ENCODE results near the gene HEG1.

Gene HEG1

DNA sequence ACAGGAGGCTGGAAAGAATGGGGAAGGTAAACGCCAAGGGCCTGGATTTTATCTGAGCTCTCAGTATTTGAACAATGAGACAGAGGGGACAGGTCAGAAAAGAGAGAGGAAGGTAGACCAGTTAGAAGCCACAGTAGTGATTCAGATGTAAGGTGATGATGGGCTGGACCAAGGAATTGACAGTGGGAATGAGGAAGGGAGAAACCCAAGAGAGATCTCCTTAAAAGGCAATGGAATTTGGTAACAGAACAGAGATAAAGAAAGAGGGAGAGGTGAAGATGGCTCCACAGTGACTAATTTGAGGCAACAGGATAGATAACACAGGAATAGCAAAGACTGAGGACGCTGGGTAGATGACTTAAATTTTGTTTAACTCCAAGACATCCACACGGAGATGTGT is 11.4 kb upstream of the HEG1 start:
- Histone ChIP-seq H3K36me3 (ENCODE audit: control insufficient read depth, insufficient read depth, low read length) (no peaks in the 10 kb centered on the region), H3K9ac (ENCODE audit: low read length) (no peak overlapping the region), H3K27ac (ENCODE audit: low read depth, low read length) (no peak overlapping the region), H3K4me1 (ENCODE audit: control insufficient read depth, insufficient read depth, low read length) (peaks cover 15% of the 10 kb centered on the region), H3K27me3 (ENCODE audit: control insufficient read depth, insufficient read depth, low read length) (no peaks in the 10 kb centered on the region), H3K4me3 (ENCODE audit: low read length) (no peak overlapping the region)

DNA sequence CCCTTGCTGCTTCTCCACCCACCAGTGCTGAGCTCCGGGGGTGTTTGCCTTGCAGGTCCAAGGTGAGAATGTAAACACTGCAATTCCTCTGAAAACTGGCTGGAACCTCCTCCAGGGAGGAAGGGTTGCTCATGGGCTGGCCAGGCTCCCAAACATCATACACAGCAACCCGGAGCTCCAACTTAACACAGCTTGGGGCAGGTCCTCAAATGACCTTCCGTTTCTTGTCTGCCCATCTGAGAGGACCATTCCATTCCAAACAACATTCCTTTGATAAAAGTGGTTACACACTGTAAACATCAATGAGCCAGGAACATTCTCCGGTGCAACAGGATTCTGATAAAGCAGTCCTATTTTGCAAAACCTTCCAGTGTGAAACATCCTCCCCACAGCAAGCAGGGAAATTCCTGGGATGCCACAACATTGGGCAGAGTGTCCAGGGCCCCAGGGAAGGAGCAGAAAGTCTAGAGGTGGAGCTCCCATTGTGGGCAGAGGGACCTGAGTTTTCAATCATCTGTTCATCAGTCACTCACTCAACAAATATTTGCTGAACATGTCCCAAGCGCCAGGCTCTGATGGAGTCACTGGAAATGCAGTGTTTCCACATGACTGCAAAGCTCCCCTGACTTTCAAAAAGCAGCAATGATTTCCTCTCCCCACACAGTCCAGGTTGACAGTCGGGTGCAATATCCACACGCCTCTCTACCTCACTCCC is 7.3 kb upstream of the HEG1 start:
- H3K4me3 ChIP-seq (ENCODE audit: low read length), result no peak overlapping the region
- H3K4me1 ChIP-seq (ENCODE audit: control insufficient read depth, insufficient read depth, low read length), result peaks cover 38% of the 10 kb centered on the region
- H3K27ac ChIP-seq (ENCODE audit: low read depth, low read length), result peak overlapping the region; percentile 44
- H3K9ac ChIP-seq (ENCODE audit: low read length), result no peak overlapping the region
- H3K36me3 ChIP-seq (ENCODE audit: control insufficient read depth, insufficient read depth, low read length), result no peaks in the 10 kb centered on the region
- H3K27me3 ChIP-seq (ENCODE audit: control insufficient read depth, insufficient read depth, low read length), result no peaks in the 10 kb centered on the region

DNA sequence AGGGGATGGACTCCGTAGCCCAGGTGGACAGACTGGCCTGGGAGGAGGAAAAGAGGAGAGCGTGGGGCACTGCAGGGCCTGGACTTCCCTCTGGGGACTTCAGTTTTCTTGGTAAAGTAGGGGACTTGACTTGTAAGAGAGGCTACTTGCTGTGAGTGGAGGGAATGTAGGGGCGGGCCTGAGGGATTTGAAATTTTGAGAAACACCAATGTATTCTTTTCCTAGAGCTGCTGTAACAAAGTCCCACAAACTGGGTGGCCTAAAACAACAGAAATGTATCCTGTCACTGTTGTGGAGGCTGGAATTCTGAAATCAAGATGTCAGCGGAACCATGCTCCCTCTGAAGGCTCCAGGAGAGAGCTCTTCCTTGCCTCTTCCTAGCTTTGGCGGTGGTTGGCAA is 5.8 kb upstream of the HEG1 start:
- H3K9ac ChIP-seq (ENCODE audit: low read length), result no peak overlapping the region
- H3K27me3 ChIP-seq (ENCODE audit: control insufficient read depth, insufficient read depth, low read length), result no peaks in the 10 kb centered on the region
- no peaks in the 10 kb centered on the region for H3K36me3 ChIP-seq (ENCODE audit: control insufficient read depth, insufficient read depth, low read length)
- H3K4me1 ChIP-seq (ENCODE audit: control insufficient read depth, insufficient read depth, low read length), result peaks cover 49% of the 10 kb centered on the region
- H3K27ac ChIP-seq (ENCODE audit: low read depth, low read length), result peak overlapping the region; percentile 73
- peak overlapping the region; percentile 33 for H3K4me3 ChIP-seq (ENCODE audit: low read length)

DNA sequence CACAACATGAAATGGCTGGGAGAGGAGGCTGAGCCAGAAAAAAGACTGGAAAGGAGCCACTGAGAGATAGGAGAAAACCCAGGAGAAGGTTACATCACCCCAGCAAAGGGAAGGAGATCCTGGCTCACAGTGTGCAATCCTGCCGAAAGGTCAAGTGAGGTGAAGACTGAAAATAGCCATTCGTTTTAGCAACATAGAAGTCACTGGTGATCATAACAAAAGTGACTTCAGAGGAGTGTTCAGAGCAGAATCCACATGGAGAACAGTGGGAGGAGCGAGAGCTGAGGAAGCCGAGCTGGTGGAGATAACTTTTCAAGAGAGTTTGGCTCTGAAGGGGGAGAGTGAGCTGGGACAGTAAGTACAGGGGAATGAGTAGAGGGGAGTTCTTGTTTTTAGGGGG is 5.4 kb upstream of the HEG1 start:
- H3K4me1 ChIP-seq (ENCODE audit: control insufficient read depth, insufficient read depth, low read length), result peaks cover 53% of the 10 kb centered on the region
- peak overlapping the region; percentile 33 for H3K4me3 ChIP-seq (ENCODE audit: low read length)

DNA sequence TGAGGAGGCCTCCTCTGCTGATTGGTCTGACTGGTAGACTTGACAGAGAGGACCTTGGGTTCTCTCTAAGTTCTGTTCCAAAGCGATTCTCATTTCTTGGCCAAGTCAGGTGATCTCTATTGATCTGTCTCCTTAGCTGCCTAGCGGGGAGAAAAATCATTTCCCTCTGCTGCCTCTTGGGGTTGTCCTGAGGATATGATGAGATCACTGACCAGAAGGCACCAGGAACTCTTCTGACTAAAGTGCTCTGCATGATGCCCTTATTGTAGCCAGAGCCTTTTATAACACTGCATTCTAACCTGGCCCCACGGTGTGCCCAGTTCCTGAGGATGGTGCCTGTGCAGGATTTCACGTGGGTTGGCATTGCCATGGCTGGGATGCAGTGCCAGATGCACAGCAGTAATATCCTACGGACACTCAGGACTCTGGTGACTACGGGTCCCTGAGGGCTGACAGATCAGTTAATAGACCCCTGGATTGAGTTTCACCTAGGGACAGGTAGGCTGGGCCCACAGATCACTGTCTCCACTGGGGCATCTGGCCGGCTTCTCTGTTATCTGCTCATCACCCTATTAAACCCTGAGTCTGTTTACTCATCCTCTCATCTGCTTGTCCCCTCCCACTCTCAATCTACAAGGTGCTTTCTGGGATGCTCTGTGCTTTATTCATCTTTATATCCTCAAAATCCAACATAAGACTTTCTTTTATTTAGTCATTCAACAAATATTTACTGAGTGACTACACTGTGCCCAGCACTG is 3.9 kb upstream of the HEG1 start:
- no peak overlapping the region for H3K4me3 ChIP-seq (ENCODE audit: low read length)
- H3K9ac ChIP-seq (ENCODE audit: low read length), result no peak overlapping the region
- peaks cover 53% of the 10 kb centered on the region for H3K4me1 ChIP-seq (ENCODE audit: control insufficient read depth, insufficient read depth, low read length)
- no peak overlapping the region for H3K27ac ChIP-seq (ENCODE audit: low read depth, low read length)
- no peaks in the 10 kb centered on the region for H3K27me3 ChIP-seq (ENCODE audit: control insufficient read depth, insufficient read depth, low read length)
- no peaks in the 10 kb centered on the region for H3K36me3 ChIP-seq (ENCODE audit: control insufficient read depth, insufficient read depth, low read length)

More for the DNA sequence above, 5.4 kb upstream of the HEG1 start:
- Histone ChIP-seq H3K27ac (ENCODE audit: low read depth, low read length) (peak overlapping the region; percentile 73), H3K36me3 (ENCODE audit: control insufficient read depth, insufficient read depth, low read length) (no peaks in the 10 kb centered on the region), H3K27me3 (ENCODE audit: control insufficient read depth, insufficient read depth, low read length) (no peaks in the 10 kb centered on the region), H3K9ac (ENCODE audit: low read length) (no peak overlapping the region)

DNA sequence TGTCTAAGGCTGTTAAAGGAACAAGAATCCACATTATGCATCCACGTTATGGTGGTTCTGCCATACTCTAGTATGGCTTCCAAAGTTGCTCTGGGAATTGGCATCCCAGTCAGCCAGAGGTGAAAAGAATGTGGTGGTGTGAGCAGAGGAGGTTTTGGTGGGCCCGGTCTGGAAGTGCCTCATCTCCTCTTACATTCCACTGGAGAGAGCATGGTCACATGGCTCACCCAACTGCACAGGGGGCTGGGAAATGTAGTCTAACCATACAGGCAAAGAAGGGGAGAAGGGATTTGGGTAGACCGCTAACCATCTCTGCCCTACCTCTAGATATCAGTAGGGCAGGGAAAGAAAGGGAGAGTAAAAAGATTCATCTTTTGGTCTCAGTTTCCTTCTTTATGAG is 3.2 kb upstream of the HEG1 start:
- no peaks in the 10 kb centered on the region for H3K27me3 ChIP-seq (ENCODE audit: control insufficient read depth, insufficient read depth, low read length)
- H3K36me3 ChIP-seq (ENCODE audit: control insufficient read depth, insufficient read depth, low read length), result no peaks in the 10 kb centered on the region
- H3K9ac ChIP-seq (ENCODE audit: low read length), result no peak overlapping the region
- H3K4me1 ChIP-seq (ENCODE audit: control insufficient read depth, insufficient read depth, low read length), result peaks cover 53% of the 10 kb centered on the region
- H3K27ac ChIP-seq (ENCODE audit: low read depth, low read length), result no peak overlapping the region
- no peak overlapping the region for H3K4me3 ChIP-seq (ENCODE audit: low read length)

DNA sequence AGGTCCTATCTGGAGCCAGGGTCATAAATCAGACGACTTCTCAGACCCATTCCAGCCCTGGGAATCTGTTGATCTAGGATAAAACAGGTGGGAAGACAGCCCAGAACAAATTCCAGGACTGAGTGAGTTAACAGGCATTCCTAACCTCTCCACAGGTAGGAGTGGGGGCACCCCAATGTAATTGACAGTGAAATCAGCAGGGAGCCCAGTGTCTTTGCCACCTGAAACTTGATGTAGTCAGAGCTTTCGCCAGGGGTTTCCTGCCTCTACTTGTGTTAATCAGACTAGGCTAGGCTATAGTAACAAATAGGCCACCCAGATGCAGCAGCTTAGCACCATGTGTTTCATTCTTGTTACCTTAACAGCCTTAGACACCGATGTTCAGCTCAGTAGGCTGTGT is 2.7 kb upstream of the HEG1 start:
- Histone ChIP-seq H3K4me3 (ENCODE audit: low read length) (no peak overlapping the region), H3K9ac (ENCODE audit: low read length) (no peak overlapping the region), H3K36me3 (ENCODE audit: control insufficient read depth, insufficient read depth, low read length) (no peaks in the 10 kb centered on the region), H3K27me3 (ENCODE audit: control insufficient read depth, insufficient read depth, low read length) (no peaks in the 10 kb centered on the region), H3K27ac (ENCODE audit: low read depth, low read length) (no peak overlapping the region), H3K4me1 (ENCODE audit: control insufficient read depth, insufficient read depth, low read length) (peaks cover 55% of the 10 kb centered on the region)

DNA sequence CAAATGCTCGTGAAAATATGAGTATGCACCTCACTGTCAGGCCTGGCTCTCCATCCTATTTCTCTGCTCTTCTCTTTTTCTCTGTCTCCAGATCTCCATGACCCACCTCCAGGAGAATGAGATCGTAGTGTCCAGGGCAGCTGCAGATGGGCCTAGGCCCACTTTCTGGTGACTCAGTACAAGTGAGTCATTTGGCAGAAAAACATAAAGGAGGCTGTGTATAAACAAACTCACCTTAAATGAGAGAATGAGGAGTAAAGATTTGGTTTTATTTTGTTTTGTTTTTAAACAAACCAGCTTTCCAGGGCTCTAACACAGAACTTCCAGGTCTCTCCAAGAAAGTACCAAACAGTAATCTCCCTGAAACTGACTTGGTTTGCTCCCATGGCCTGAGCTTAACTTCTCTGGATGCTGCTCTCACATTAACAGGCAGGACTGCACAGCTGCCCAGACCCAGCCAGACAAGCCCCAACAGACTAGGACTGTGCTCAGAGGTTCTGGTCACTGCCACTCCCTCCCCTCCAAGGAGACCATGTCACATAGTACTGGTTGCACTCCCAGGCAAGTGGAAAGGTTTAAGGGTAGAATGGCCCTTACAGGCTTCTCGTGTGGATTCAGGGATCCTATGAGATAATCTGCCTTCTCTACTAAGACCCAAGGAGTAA is 1.5 kb upstream of the HEG1 start:
- peaks cover 55% of the 10 kb centered on the region for H3K4me1 ChIP-seq (ENCODE audit: control insufficient read depth, insufficient read depth, low read length)
- H3K27me3 ChIP-seq (ENCODE audit: control insufficient read depth, insufficient read depth, low read length), result no peaks in the 10 kb centered on the region
- H3K4me3 ChIP-seq (ENCODE audit: low read length), result no peak overlapping the region
- no peak overlapping the region for H3K9ac ChIP-seq (ENCODE audit: low read length)
- no peaks in the 10 kb centered on the region for H3K36me3 ChIP-seq (ENCODE audit: control insufficient read depth, insufficient read depth, low read length)
- peak overlapping the region; percentile 83 for H3K27ac ChIP-seq (ENCODE audit: low read depth, low read length)

DNA sequence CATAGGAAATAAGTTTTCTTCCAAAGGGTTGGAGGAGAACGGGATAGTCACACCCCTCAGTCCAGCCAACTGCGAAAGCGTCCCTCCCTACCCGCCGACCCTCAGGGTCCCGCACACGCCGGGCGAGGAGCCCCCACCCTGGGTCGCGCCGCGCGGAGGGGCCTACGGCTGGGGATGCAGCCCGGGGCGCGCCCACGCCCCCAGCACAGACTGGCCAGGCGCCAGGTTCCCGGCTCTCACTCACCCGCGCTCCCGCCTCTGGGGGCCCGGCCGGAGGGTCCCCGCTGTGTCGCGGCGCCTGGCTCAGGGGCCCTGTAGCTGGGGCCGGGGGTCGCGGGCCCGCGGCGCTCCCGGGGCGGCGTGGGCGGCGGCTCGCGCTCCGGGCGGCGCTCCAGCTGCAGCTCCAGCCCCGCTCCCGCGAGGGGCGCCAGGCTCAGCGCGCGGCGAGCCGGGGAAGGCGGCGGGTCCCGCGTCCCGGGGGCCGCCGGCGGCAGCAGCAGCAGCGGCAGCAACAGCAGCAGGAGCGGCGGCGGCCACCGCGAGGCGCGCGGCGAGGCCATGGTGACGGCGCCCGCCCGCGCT is 375 bp downstream of the HEG1 start:
- H3K27ac ChIP-seq (ENCODE audit: low read depth, low read length), result peak overlapping the region; percentile 83
- peaks cover 51% of the 10 kb centered on the region for H3K4me1 ChIP-seq (ENCODE audit: control insufficient read depth, insufficient read depth, low read length)
- H3K27me3 ChIP-seq (ENCODE audit: control insufficient read depth, insufficient read depth, low read length), result no peaks in the 10 kb centered on the region
- no peaks in the 10 kb centered on the region for H3K36me3 ChIP-seq (ENCODE audit: control insufficient read depth, insufficient read depth, low read length)
- peak overlapping the region; percentile 79 for H3K4me3 ChIP-seq (ENCODE audit: low read length)
- H3K9ac ChIP-seq (ENCODE audit: low read length), result peak overlapping the region; percentile 49

DNA sequence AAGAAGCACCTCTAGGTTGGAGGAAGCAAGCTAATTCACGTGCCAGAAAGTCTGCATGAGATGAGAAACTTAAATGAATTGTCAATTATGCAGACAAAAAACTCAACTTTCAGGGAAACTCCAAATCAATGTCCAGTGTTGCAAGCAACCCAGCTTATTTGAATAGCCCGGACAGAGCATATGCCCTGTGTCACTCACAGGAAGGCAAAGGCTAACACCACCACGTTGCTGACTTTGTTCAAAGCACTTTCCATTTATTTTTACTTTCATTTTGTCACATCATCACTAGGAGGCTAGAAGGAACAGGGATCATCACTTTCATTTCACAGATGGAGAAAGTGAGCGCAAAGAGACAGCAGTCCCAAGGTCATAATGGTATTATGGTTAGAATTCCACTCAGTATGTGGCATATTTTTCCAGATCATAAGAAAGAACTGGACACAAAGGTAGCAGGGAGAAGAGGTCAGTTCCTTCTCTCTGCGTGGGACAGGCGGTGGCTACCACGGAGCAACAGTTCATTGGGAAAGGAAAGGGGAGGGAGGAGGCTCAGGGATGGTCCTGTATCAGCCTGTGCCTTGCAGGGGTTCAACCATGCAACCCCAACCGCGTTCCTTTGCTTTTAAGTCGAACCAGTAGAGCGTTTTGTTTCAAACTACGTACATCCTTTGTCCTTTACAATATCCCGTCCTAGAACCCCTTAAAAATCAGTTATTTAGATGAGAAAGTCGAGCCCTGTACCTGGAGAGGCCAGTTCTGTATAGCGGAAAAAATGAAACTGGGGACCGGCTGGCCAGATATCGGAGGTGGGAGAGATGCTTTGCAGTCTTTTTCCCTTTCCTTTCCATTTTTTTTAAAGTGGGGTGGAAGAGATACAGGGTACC is 1.1 kb downstream of the HEG1 start:
- Histone ChIP-seq H3K9ac (ENCODE audit: low read length) (peak overlapping the region; percentile 49), H3K4me3 (ENCODE audit: low read length) (peak overlapping the region; percentile 79), H3K27ac (ENCODE audit: low read depth, low read length) (peak overlapping the region; percentile 83), H3K4me1 (ENCODE audit: control insufficient read depth, insufficient read depth, low read length) (peaks cover 46% of the 10 kb centered on the region), H3K36me3 (ENCODE audit: control insufficient read depth, insufficient read depth, low read length) (no peaks in the 10 kb centered on the region), H3K27me3 (ENCODE audit: control insufficient read depth, insufficient read depth, low read length) (no peaks in the 10 kb centered on the region)

DNA sequence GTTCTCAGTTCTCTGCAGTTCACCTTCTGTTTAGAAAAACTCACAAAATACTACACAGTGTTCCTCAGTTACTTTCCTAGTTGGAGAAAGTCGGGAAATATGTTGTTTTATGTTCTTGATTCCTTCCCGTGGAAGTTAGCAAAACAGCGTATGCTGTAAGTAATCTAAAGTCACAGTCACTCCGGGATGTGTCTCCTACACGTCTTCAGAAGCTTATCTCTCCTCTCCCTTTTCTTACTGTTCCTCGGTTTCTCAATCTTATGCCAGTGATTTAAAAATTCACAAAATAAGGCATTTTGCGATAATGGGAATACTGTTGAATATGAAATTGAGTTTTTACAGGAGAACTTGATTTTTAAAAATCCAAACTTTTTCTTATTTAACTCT is 1.7 kb downstream of the HEG1 start:
- peak overlapping the region; percentile 83 for H3K27ac ChIP-seq (ENCODE audit: low read depth, low read length)
- H3K4me1 ChIP-seq (ENCODE audit: control insufficient read depth, insufficient read depth, low read length), result peaks cover 49% of the 10 kb centered on the region
- H3K36me3 ChIP-seq (ENCODE audit: control insufficient read depth, insufficient read depth, low read length), result no peaks in the 10 kb centered on the region
- no peak overlapping the region for H3K9ac ChIP-seq (ENCODE audit: low read length)
- no peaks in the 10 kb centered on the region for H3K27me3 ChIP-seq (ENCODE audit: control insufficient read depth, insufficient read depth, low read length)
- H3K4me3 ChIP-seq (ENCODE audit: low read length), result peak overlapping the region; percentile 79

Data from rectal smooth muscle tissue (tissue), 1 donor.